SU-DHL-6 (cell line): ENCODE results near the gene CAMK1.

Experiments
- H2AFZ ChIP-seq: fragments of 200-600 bp; sonication (generic); 2 replicates; pipeline ENCODE4 v1.6.1; 2014; ENCODE audit warnings: low read depth, mild to moderate bottlenecking, moderate library complexity, mixed read lengths, antibody characterized with exemption, low read length; ENCODE audit not compliant: severe bottlenecking
- H3F3A ChIP-seq: fragments of 200-600 bp; shearing (Covaris generic); 2 replicates; pipeline ENCODE4 v1.6.0; 2016; ENCODE audit warnings: antibody characterized with exemption, mild to moderate bottlenecking; ENCODE audit not compliant: insufficient read depth
- H3K27ac ChIP-seq: fragments of 200-600 bp; sonication (generic); 2 replicates; pipeline ENCODE4 v1.5.1; 2016; ENCODE audit warnings: low read depth, mild to moderate bottlenecking, low read length, moderate library complexity, mixed read lengths
- H3K27me3 ChIP-seq: fragments of 200-600 bp; sonication (generic), shearing (Covaris generic); 2 replicates; pipeline ENCODE4 v1.6.0; 2014; ENCODE audit warnings: mild to moderate bottlenecking, low read length
- H3K36me3 ChIP-seq: fragments of 200-600 bp; sonication (generic); 2 replicates; pipeline ENCODE4 v1.6.1; 2014; ENCODE audit warnings: mild to moderate bottlenecking, low read length, mixed read lengths
- H3K4me2 ChIP-seq: fragments of 300-600, 200-600 bp; shearing (Covaris generic), sonication (generic); 2 replicates; pipeline ENCODE4 v1.6.0; 2014; ENCODE audit warnings: low read length, low read depth, mild to moderate bottlenecking; ENCODE audit not compliant: poor library complexity, severe bottlenecking
- H3K4me3 ChIP-seq: fragments of 200-600 bp; sonication (generic); 2 replicates; pipeline ENCODE4 v1.5.1; 2014; ENCODE audit warnings: antibody characterized with exemption, low read length, mild to moderate bottlenecking, mixed read lengths; ENCODE audit not compliant: insufficient read depth, poor library complexity, severe bottlenecking
- H3K79me2 ChIP-seq: fragments of 200-600 bp; sonication (generic); 2 replicates; pipeline ENCODE4 v1.6.1; 2014; ENCODE audit warnings: mild to moderate bottlenecking, low read length, moderate library complexity; ENCODE audit not compliant: insufficient read depth
- H3K9ac ChIP-seq: fragments of 200-600 bp; sonication (generic); 2 replicates; pipeline ENCODE4 v1.7.0; 2014; ENCODE audit warnings: mild to moderate bottlenecking, low read length
- H3K9me2 ChIP-seq: fragments of 200-600 bp; sonication (generic); replicated peaks from 2 replicates; pipeline ENCODE4 v1.6.1; 2014; ENCODE audit warnings: low read length; ENCODE audit not compliant: insufficient read depth
- H3K9me3 ChIP-seq: fragments of 200-600 bp; sonication (generic); 2 replicates; pipeline ENCODE4 v1.6.1; 2014; ENCODE audit warnings: low read length, mixed read lengths; ENCODE audit not compliant: insufficient read depth
- H4K20me1 ChIP-seq: fragments of 200-600 bp; sonication (generic); 2 replicates; pipeline ENCODE4 v1.6.1; 2014; ENCODE audit warnings: low read depth, mild to moderate bottlenecking, antibody characterized with exemption, low read length, moderate library complexity, mixed read lengths
- EZH2phosphoT487 ChIP-seq: fragments of 200-600 bp; sonication (generic), shearing (Covaris generic); conservative IDR thresholded peaks from 2 replicates; pipeline ENCODE4 v1.6.1; 2018; ENCODE audit warnings: mild to moderate bottlenecking, antibody characterized with exemption, low read length, moderate library complexity, mixed read lengths
- TF ChIP-seq, protein P1 (sequence below): fragments of 200-600 bp; sonication (generic); IDR thresholded peaks from one replicate; pipeline ENCODE4 v1.5.1; 2017; ENCODE audit warnings: antibody characterized with exemption, mild to moderate bottlenecking, low read length, moderate library complexity; ENCODE audit not compliant: insufficient read depth, poor library complexity, severe bottlenecking

Gene CAMK1

DNA sequence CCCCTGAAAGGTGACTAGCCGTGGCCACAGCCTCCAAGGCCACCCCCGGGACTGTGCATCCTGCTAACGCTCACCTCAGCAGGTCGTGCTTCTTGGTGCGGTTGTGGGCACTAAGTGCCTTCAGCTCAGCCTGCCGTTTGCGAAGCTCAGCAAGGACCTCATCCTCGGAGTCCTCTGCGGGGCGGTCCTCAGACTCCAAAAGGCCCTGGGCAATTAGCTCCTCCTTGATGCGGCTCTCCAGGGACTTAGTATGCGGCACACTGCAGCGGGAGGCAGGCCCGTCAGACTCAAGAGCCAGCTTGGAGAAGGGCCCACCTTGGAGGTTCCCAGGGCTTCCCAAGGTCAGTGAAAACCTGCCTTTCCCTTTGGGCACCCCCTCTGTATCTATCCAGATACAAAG lies 14.2 kb upstream of the CAMK1 start:
- no peaks in the 10 kb centered on the region for H3K9me3 ChIP-seq
- no peak overlapping the region for H2AFZ ChIP-seq
- H3K9ac ChIP-seq = no peak overlapping the region
- no peak overlapping the region for H3K4me2 ChIP-seq
- H3F3A ChIP-seq = peaks cover 40% of the 10 kb centered on the region
- TF ChIP-seq EZH2phosphoT487 = no peak
- TF ChIP-seq, protein P1, sequence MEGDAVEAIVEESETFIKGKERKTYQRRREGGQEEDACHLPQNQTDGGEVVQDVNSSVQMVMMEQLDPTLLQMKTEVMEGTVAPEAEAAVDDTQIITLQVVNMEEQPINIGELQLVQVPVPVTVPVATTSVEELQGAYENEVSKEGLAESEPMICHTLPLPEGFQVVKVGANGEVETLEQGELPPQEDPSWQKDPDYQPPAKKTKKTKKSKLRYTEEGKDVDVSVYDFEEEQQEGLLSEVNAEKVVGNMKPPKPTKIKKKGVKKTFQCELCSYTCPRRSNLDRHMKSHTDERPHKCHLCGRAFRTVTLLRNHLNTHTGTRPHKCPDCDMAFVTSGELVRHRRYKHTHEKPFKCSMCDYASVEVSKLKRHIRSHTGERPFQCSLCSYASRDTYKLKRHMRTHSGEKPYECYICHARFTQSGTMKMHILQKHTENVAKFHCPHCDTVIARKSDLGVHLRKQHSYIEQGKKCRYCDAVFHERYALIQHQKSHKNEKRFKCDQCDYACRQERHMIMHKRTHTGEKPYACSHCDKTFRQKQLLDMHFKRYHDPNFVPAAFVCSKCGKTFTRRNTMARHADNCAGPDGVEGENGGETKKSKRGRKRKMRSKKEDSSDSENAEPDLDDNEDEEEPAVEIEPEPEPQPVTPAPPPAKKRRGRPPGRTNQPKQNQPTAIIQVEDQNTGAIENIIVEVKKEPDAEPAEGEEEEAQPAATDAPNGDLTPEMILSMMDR = no peak
- no peaks in the 10 kb centered on the region for H4K20me1 ChIP-seq
- H3K36me3 ChIP-seq = peaks cover 6% of the 10 kb centered on the region; the same call in 1 of the 2 replicates
- H3K27ac ChIP-seq = no peak overlapping the region
- H3K27me3 ChIP-seq = no peaks in the 10 kb centered on the region
- H3K4me3 ChIP-seq = no peak overlapping the region
- H3K9me2 ChIP-seq = no peaks in the 10 kb centered on the region
- H3K79me2 ChIP-seq = no peaks in the 10 kb centered on the region

- H3K27me3 ChIP-seq = no peaks in the 10 kb centered on the region
- H3K79me2 ChIP-seq = no peaks in the 10 kb centered on the region
- no peak for TF ChIP-seq EZH2phosphoT487
- TF ChIP-seq, protein P1 = no peak
- H3K4me2 ChIP-seq = no peak overlapping the region
- no peak overlapping the region for H3K9ac ChIP-seq
- H3K4me3 ChIP-seq = no peak overlapping the region
- peak overlapping the region; percentile 91 for H3K27ac ChIP-seq
- H3K9me2 ChIP-seq = no peaks in the 10 kb centered on the region
- H3K9me3 ChIP-seq = no peaks in the 10 kb centered on the region
- H3F3A ChIP-seq = peaks cover 37% of the 10 kb centered on the region
- H3K36me3 ChIP-seq = peaks cover 8% of the 10 kb centered on the region; the same call in 1 of the 2 replicates
- H2AFZ ChIP-seq = no peak overlapping the region
- H4K20me1 ChIP-seq = no peaks in the 10 kb centered on the region
These were observed 13.0 kb upstream of the CAMK1 start for GRCh38 chr3:9782770-9783169.

DNA sequence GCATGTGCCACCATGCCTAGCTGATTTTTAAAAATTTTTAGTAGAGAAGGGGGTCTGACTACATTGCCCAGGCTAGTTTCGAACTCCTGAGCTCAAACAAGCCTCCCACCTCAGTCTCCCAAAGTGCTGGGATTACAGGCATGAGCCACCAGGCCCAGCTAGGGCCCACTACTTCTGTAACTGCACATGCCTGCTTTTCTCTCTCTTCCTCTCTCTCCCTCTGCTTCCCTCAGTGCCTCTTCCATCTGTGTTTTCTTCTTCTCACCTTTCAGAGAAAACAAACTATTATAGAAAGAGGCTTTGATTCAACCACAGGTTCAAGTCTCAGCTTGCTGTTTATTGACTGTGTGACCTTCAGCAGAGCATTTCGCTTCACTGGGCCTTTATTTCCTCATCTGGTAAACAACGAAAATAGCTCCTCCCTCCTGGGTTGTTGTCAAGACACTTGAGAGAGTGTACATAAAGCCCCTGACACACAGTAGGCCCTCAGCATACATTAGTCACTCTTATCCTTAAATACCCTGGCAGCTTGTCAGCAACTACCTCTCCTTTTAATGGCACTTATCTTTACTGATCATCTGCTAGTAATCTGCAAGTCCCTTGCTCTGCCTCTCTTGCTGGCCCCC lies 12.3 kb upstream of the CAMK1 start:
- H4K20me1 ChIP-seq = no peaks in the 10 kb centered on the region
- H3K9me3 ChIP-seq = no peaks in the 10 kb centered on the region
- H3F3A ChIP-seq = peaks cover 34% of the 10 kb centered on the region
- no peaks in the 10 kb centered on the region for H3K79me2 ChIP-seq
- H3K27me3 ChIP-seq = no peaks in the 10 kb centered on the region
- H3K4me2 ChIP-seq = peak overlapping the region; percentile 10
- no peak overlapping the region for H3K4me3 ChIP-seq
- no peak overlapping the region for H2AFZ ChIP-seq
- H3K9ac ChIP-seq = peak overlapping the region; percentile 17; the same call in 1 of the 2 replicates
- H3K36me3 ChIP-seq = peaks cover 8% of the 10 kb centered on the region; the same call in 1 of the 2 replicates
- peak overlapping the region; percentile 91 for H3K27ac ChIP-seq
- TF ChIP-seq, protein P1 = no peak
- no peaks in the 10 kb centered on the region for H3K9me2 ChIP-seq
